Measurements from ENCODE around the gene KRTAP5-6.

KRTAP5-6 gene

GRCh38 chr11:1728931-1729691 lies 32.1 kb downstream of the KRTAP5-6 start:
- peak overlapping the region; percentile 7; the same call in 1 of the 2 replicates for H2AFZ ChIP-seq (ENCODE audit: low read length)
- TF ChIP-seq, protein P1, sequence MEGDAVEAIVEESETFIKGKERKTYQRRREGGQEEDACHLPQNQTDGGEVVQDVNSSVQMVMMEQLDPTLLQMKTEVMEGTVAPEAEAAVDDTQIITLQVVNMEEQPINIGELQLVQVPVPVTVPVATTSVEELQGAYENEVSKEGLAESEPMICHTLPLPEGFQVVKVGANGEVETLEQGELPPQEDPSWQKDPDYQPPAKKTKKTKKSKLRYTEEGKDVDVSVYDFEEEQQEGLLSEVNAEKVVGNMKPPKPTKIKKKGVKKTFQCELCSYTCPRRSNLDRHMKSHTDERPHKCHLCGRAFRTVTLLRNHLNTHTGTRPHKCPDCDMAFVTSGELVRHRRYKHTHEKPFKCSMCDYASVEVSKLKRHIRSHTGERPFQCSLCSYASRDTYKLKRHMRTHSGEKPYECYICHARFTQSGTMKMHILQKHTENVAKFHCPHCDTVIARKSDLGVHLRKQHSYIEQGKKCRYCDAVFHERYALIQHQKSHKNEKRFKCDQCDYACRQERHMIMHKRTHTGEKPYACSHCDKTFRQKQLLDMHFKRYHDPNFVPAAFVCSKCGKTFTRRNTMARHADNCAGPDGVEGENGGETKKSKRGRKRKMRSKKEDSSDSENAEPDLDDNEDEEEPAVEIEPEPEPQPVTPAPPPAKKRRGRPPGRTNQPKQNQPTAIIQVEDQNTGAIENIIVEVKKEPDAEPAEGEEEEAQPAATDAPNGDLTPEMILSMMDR (conservative IDR thresholded peaks at IDR 0.05; ENCODE audit: low read length) = no peak
- no peak for TF ChIP-seq EZH2phosphoT487 (IDR thresholded peaks at IDR 0.05; ENCODE audit: borderline replicate concordance)
- H3K36me3 ChIP-seq (ENCODE audit: insufficient read depth, low read length) = no peaks in the 10 kb centered on the region
- no peaks in the 10 kb centered on the region for H3F3A ChIP-seq (ENCODE audit: low read depth)
- no peak overlapping the region for H3K9ac ChIP-seq (ENCODE audit: low read depth, low read length, poor library complexity, severe bottlenecking)
- H3K27me3 ChIP-seq (ENCODE audit: insufficient read depth, low read length, poor library complexity, severe bottlenecking) = no peaks in the 10 kb centered on the region
- H4K20me1 ChIP-seq (ENCODE audit: insufficient read depth, low read length, poor library complexity, severe bottlenecking) = no peaks in the 10 kb centered on the region
- no peaks in the 10 kb centered on the region for H3K9me2 ChIP-seq (replicated peaks; ENCODE audit: low read depth, low read length)
- no peak overlapping the region for H3K4me3 ChIP-seq (ENCODE audit: low read length, poor library complexity, severe bottlenecking)
- H3K4me2 ChIP-seq (ENCODE audit: low read depth, low read length, poor library complexity, severe bottlenecking) = peak overlapping the region; percentile 33
- peaks cover 61% of the 10 kb centered on the region for H3K4me1 ChIP-seq (ENCODE audit: insufficient read depth, low read length, poor library complexity, severe bottlenecking)
- H3K9me3 ChIP-seq (ENCODE audit: insufficient read depth, low read depth, low read length) = no peaks in the 10 kb centered on the region
- no peaks in the 10 kb centered on the region for H3K79me2 ChIP-seq (ENCODE audit: insufficient read depth, low read length)

GRCh38 chr11:1729692-1730011 lies 32.7 kb downstream of the KRTAP5-6 start:
- Histone ChIP-seq H3K36me3 (ENCODE audit: insufficient read depth, low read length) (no peaks in the 10 kb centered on the region), H3K4me3 (ENCODE audit: low read length, poor library complexity, severe bottlenecking) (no peak overlapping the region), H2AFZ (ENCODE audit: low read length) (peak overlapping the region; percentile 7; the same call in 1 of the 2 replicates), H3K9me2 (replicated peaks; ENCODE audit: low read depth, low read length) (no peaks in the 10 kb centered on the region), H3K9ac (ENCODE audit: low read depth, low read length, poor library complexity, severe bottlenecking) (no peak overlapping the region), H4K20me1 (ENCODE audit: insufficient read depth, low read length, poor library complexity, severe bottlenecking) (no peaks in the 10 kb centered on the region), H3K27me3 (ENCODE audit: insufficient read depth, low read length, poor library complexity, severe bottlenecking) (no peaks in the 10 kb centered on the region), H3K4me2 (ENCODE audit: low read depth, low read length, poor library complexity, severe bottlenecking) (peak overlapping the region; percentile 33), H3K9me3 (ENCODE audit: insufficient read depth, low read depth, low read length) (no peaks in the 10 kb centered on the region), H3K79me2 (ENCODE audit: insufficient read depth, low read length) (no peaks in the 10 kb centered on the region), H3K4me1 (ENCODE audit: insufficient read depth, low read length, poor library complexity, severe bottlenecking) (peaks cover 66% of the 10 kb centered on the region), H3F3A (ENCODE audit: low read depth) (no peaks in the 10 kb centered on the region)
- TF ChIP-seq EZH2phosphoT487 (IDR thresholded peaks at IDR 0.05; ENCODE audit: borderline replicate concordance) = no peak
- TF ChIP-seq, protein P1 (conservative IDR thresholded peaks at IDR 0.05; ENCODE audit: low read length) = no peak

GRCh38 chr11:1730059-1730629 lies 33.1 kb downstream of the KRTAP5-6 start:
- Histone ChIP-seq H3K4me1 (ENCODE audit: insufficient read depth, low read length, poor library complexity, severe bottlenecking) (peaks cover 68% of the 10 kb centered on the region), H3K9ac (ENCODE audit: low read depth, low read length, poor library complexity, severe bottlenecking) (peak overlapping the region; percentile 11), H3F3A (ENCODE audit: low read depth) (no peaks in the 10 kb centered on the region), H3K27me3 (ENCODE audit: insufficient read depth, low read length, poor library complexity, severe bottlenecking) (no peaks in the 10 kb centered on the region), H2AFZ (ENCODE audit: low read length) (no peak overlapping the region), H3K9me3 (ENCODE audit: insufficient read depth, low read depth, low read length) (no peaks in the 10 kb centered on the region), H3K79me2 (ENCODE audit: insufficient read depth, low read length) (no peaks in the 10 kb centered on the region), H4K20me1 (ENCODE audit: insufficient read depth, low read length, poor library complexity, severe bottlenecking) (no peaks in the 10 kb centered on the region), H3K36me3 (ENCODE audit: insufficient read depth, low read length) (no peaks in the 10 kb centered on the region), H3K4me2 (ENCODE audit: low read depth, low read length, poor library complexity, severe bottlenecking) (no peak overlapping the region), H3K4me3 (ENCODE audit: low read length, poor library complexity, severe bottlenecking) (no peak overlapping the region), H3K9me2 (replicated peaks; ENCODE audit: low read depth, low read length) (no peaks in the 10 kb centered on the region)
- TF ChIP-seq, protein P1 (conservative IDR thresholded peaks at IDR 0.05; ENCODE audit: low read length) = no peak
- TF ChIP-seq EZH2phosphoT487 (IDR thresholded peaks at IDR 0.05; ENCODE audit: borderline replicate concordance) = no peak
